Measurements from ENCODE around the gene RALGDS. TPM values are rescaled to one million over a fixed set of nuclear protein-coding genes. Genes with fewer than 3 reads are reported as not detected.

The RALGDS gene
- total and polyA plus RNA-seq, 2 of the 4 experiments (the other 2 are of a cell fraction) = 13.1 to 36.9 TPM

GRCh38 chr9:133151601-133152525 is 30.8 kb upstream of the RALGDS start (continued):
- TF ChIP-seq RFX5 (IDR thresholded peaks at IDR 0.05; ENCODE audit: low read depth, low read length) (no peak), CEBPB (IDR thresholded peaks at IDR 0.05; ENCODE audit: low read depth, low read length) (no peak)

GRCh38 chr9:133151041-133151440 is 30.0 kb upstream of the RALGDS start:
- intact Hi-C loops (cut with micrococcal nuclease) (no loop called here), in situ Hi-C loops (cut with MboI; ENCODE audit: low sequenced_read_pairs) (loop anchor here (5.0 kb wide), 1 partner anchor 104 kb away; no protein-coding TSS in a partner anchor), dilution Hi-C loops (cut with HindIII; ENCODE audit: low sequenced_read_pairs, unreplicated experiment) (no loop called here)
- H2BK15ac ChIP-seq (ENCODE audit: low read depth, low read length) = no peak overlapping the region
- no peak overlapping the region for H3K56ac ChIP-seq (ENCODE audit: extremely low read depth, insufficient read depth, low read length)
- H2AFZ ChIP-seq (replicated peaks; ENCODE audit: low read length, poor library complexity) = no peak overlapping the region
- no peak overlapping the region for H3K18ac ChIP-seq (ENCODE audit: low read depth, low read length)
- no peak overlapping the region for H3K27ac ChIP-seq (ENCODE audit: insufficient read depth, low read length)
- POLR2A ChIA-PET (ENCODE audit: unreplicated experiment) = no interaction called here
- no peak overlapping the region for H3K23ac ChIP-seq (ENCODE audit: low read depth, low read length)
- H3K14ac ChIP-seq (replicated peaks; ENCODE audit: low read depth, low read length) = no peak overlapping the region
- H4K5ac ChIP-seq (ENCODE audit: low read depth, low read length) = no peak overlapping the region
- no peak overlapping the region for H3K4me2 ChIP-seq (ENCODE audit: low read depth, low read length)
- no peaks in the 10 kb centered on the region for H3K9me1 ChIP-seq (ENCODE audit: insufficient read depth, low read length)
- peak overlapping the region; percentile 72 for H2AK9ac ChIP-seq (replicated peaks; ENCODE audit: low read depth, low read length, poor library complexity)
- no TSS peak for BruUV-seq (replicated peaks)
- no peak overlapping the region for H2BK5ac ChIP-seq (ENCODE audit: low read depth, low read length, poor library complexity, severe bottlenecking)
- no peaks in the 10 kb centered on the region for H3K9me3 ChIP-seq (ENCODE audit: control insufficient read depth, insufficient read depth, low read length)
- H3K36me3 ChIP-seq (ENCODE audit: control insufficient read depth, insufficient read depth, low read length) = 0 out of 2 replicates have a peak, but pooled peaks cover 1% of the 10 kb centered on the region
- ATAC-seq (ENCODE audit: low read depth) (no peak), DNase-seq (no peak)
- TF ChIP-seq, protein P1, sequence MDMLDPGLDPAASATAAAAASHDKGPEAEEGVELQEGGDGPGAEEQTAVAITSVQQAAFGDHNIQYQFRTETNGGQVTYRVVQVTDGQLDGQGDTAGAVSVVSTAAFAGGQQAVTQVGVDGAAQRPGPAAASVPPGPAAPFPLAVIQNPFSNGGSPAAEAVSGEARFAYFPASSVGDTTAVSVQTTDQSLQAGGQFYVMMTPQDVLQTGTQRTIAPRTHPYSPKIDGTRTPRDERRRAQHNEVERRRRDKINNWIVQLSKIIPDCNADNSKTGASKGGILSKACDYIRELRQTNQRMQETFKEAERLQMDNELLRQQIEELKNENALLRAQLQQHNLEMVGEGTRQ (IDR thresholded peaks at IDR 0.05; ENCODE audit: low read depth, low read length) = no peak
- TF ChIP-seq MAZ (IDR thresholded peaks at IDR 0.05; ENCODE audit: borderline replicate concordance, low read depth, low read length) = no peak
- peaks cover 17% of the 10 kb centered on the region for H4K20me1 ChIP-seq (ENCODE audit: insufficient read depth, low read length)
- H3K4ac ChIP-seq (ENCODE audit: low read depth, low read length) = no peak overlapping the region
- CTCF ChIA-PET = interaction anchor here (0.9 kb wide), 1 partner anchor 129 kb away, joined by 4 read pairs; no protein-coding TSS in a partner anchor
- WGBS, 2 experiments (ENCODE audit: extremely low coverage in 2 of 2, insufficient read length in 1 of 2) = 90% methylated on average over 4 of the region's 6 CpGs; no CpG with 5 or more reads in 1 of the 2 experiments
- peaks cover 3 to 23% of the 10 kb centered on the region in 2 experiments; a peak in 3 of 4 replicates for H3K79me1 ChIP-seq (ENCODE audit: low read depth in 1 of 2, low read length in 2 of 2)
- H3K4me3 ChIP-seq (ENCODE audit: insufficient read depth, low read depth, low read length) = no peak overlapping the region
- H2AK5ac ChIP-seq (ENCODE audit: low read depth, low read length) = no peak overlapping the region
- no peak overlapping the region for H4K91ac ChIP-seq (ENCODE audit: insufficient read depth, low read depth, low read length)
- H3K9ac ChIP-seq (ENCODE audit: low read depth, low read length) = no peak overlapping the region
- no peaks in the 10 kb centered on the region for H3K27me3 ChIP-seq (ENCODE audit: control insufficient read depth, insufficient read depth, low read length)
- peaks cover 6% of the 10 kb centered on the region; the same call in 1 of the 2 replicates for H3K4me1 ChIP-seq (ENCODE audit: control insufficient read depth, insufficient read depth, low read length)
- H4K8ac ChIP-seq (ENCODE audit: low read depth in 2 of 2, low read length in 2 of 2) = no peak overlapping the region
- no peak overlapping the region for H2BK20ac ChIP-seq (ENCODE audit: low read depth, low read length)
- H2BK120ac ChIP-seq (ENCODE audit: low read depth, low read length) = no peak overlapping the region

All from IMR-90 (cell line).